Epidermal melanocyte (primary cell): ENCODE measurements around the gene C11orf68.

Experiments
- DNase-seq: peaks from one replicate; pipeline ENCODE4 v3.0.0; 2011; ENCODE audit warnings: low spot score; ENCODE audit not compliant: insufficient read length

C11orf68 gene

DNA sequence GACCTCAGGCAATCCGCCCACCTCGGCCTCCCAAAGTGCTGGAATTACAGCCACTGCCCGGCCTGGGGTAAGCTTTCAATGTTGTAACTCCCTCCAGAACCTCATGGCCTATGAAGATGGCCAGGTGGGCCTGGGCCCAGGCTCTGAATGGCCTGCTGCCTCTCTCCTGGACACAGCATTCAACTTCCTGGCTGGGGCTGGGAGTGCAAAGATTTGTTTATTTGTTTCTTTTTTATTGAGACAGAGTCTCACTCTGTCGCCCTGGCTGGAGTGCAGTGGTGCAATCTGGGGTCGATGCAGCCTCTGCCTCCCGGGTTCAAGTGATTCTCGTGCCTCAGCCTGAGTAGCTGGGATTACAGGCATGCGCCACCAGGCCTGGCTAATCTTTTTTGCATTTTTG, 25.9 kb upstream of the C11orf68 start:
- no peak for DNase-seq

- no peak for DNase-seq
These were observed 25.3 kb upstream of the C11orf68 start for GRCh38 chr11:65944191-65944590.

GRCh38 chr11:65942531-65942930, 23.7 kb upstream of the C11orf68 start:
- no peak for DNase-seq

GRCh38 chr11:65941720-65942310, 23.0 kb upstream of the C11orf68 start:
- DNase-seq, result no peak

DNA sequence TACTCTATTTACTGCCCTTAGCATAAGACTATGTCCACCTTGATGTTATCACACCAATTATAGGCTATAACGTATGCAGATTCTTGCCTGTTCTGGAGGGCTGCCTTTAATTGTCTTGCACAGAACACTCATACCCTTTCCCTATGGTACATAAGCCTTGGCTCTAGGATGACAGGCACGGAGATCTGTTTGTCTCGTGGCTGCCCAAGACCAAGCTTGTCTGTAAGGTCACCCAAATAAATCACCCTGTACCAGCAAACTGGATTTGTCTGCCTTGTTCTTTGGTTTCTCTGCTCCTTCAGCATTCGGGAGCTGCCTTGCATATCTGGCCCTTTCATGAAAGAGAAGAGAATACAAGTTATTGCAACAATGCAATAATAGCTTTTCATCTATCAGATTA, 18.9 kb upstream of the C11orf68 start:
- no peak for DNase-seq

GRCh38 chr11:65934014-65934413, 15.2 kb upstream of the C11orf68 start:
- no peak for DNase-seq

GRCh38 chr11:65932558-65932919, 13.7 kb upstream of the C11orf68 start:
- DNase-seq, result no peak

GRCh38 chr11:65931773-65932557, 13.1 kb upstream of the C11orf68 start:
- DNase-seq, result no peak

DNA sequence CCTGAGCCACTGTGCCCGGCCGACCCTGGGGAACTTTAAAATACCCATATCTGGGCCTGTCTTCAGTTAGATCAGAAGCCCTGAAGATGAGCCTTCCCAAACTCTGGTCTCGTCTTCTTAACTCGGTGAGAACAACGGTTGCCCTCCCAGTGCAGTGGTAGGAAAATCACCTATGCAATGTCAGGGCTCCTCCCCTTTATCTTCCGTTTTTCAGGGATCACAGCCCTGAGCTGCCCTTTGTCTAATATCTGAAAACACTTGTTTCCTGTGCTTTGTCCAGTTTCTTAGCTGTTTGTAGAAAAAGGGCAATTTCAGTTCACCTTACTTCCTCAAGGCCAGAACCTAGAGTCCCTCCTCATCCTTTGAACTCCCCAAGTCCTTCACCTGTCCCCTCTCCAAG, 9.8 kb upstream of the C11orf68 start:
- no peak for DNase-seq

DNA sequence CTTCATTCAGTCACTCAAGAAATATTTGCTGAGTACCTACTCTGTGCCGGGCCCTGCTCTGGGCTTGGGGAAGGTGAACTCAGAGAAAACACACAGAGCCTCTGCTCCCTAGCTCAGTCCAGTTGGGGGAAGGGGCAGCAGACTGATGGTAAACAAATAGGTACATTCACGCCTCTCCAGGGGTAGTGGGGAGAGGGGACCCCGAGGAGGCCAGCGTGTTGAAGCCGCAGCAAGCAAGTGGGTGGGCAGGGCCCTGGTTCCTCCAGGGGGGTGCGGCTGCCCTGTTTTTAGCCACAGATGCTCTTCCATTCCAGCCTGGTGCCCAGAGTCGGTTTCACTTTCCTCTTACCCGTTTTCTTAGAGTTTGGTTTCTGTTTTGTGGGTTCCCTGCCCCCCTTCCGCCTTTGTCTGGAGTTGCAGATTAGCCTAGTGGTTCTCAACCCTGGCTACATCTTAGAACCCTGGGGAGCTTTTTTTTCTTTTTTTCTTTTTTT, 9.1 kb upstream of the C11orf68 start:
- no peak for DNase-seq

- DNase-seq, result no peak
These were observed 6.5 kb upstream of the C11orf68 start for GRCh38 chr11:65925397-65925796.

DNA sequence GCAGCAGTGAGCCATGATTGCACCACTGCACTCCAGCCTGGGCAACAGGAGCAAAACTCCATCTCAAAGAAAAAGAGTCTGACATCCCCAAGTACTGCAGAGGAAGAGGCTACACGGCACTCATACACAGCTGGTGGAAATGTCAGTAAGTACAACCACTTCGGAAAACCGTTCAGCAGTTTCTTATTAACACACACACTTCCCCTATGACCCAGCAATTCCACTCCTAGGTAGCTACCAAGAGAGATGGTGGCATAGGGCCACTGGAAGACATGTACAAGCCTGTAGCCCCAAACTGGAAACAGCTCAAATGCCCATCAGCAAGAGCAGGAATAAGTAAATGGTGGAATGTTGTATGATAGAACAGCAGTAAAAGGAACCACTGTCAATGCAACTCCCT, 3.7 kb upstream of the C11orf68 start:
- no peak for DNase-seq

GRCh38 chr11:65921876-65922275, 3.0 kb upstream of the C11orf68 start:
- DNase-seq, result no peak

DNA sequence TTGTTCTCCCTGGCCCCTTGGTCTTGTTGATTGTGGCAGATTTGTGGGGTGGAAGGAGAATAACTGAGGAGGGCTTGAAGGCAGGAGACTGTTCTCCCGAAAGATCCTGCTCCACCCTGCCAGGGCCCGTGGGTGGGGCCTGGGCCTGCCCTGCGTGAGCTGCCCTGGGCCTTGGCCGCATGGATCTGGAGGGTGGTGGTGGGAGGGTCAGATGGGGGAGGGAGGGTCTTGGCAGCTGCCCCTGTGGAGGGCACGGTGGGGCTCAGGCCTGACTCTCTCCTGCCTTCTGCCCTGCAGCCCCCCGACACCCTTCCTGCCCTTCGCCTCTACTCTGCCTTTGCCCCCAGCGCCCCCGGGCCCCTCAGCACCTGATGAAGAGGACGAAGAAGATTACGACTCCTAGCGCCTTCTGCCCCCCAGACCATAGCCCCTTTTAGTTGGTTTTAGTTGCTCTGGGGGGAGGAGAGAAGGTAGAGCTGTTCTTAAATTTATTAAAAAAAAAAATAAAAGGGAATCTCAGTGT, 2.2 kb upstream of the C11orf68 start:
- DNase-seq, result no peak

GRCh38 chr11:65920372-65920802, 1.5 kb upstream of the C11orf68 start:
- no peak for DNase-seq

GRCh38 chr11:65919573-65920371, 910 bp upstream of the C11orf68 start:
- no peak for DNase-seq

GRCh38 chr11:65919141-65919572, 295 bp upstream of the C11orf68 start, which contains the start of gene DRAP1:
Gene DRAP1, plus strand, starts transcription at chr11:65919426. Its CDS starts 76 bp downstream, at chr11:65919502.
- DNase-seq, result peak; percentile 86

GRCh38 chr11:65917434-65918210, 1.2 kb downstream of the C11orf68 start:
- no peak for DNase-seq

DNA sequence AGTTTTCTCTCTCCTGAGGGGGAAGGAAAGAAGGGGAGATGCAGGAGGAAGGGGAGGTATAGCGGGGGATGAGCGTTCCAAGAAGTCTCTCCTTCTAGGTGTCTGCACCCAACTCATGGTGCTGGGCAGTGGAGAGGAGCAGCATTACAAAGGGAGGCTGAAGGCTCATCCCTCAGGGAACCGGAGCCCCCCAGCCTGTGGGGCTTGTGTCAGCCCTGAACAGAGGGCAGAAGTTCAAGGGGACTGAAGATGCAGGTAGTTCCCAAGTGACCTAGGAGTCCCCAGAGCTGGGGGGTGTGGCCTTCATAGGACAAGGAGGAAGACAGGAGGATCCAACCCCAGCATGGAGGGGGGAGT, 1.8 kb downstream of the C11orf68 start:
- no peak for DNase-seq

DNA sequence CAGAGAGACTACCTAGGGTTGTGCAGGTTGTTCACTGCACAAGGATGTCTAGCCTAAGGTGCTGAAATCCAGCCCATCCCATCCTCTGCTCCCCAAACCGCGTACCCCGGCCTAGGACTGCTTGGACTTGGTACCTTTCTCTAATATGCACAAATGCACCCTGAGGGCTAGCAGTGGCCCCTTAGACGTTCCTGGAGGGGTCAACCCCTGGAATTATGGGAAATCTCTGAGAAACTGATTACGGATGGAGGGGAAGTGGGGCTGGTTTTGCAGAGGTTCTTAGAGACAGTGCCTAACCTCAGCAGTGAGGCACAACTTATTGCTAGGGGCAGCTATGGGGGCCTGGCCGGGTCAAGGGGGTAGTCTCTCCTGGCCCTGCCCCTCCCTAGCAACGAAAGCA, 2.5 kb downstream of the C11orf68 start:
- DNase-seq, result no peak

GRCh38 chr11:65915821-65916251, 3.0 kb downstream of the C11orf68 start:
- DNase-seq, result peak; percentile 85
